ENCODE measurements around the gene ADISSP. TPM values are rescaled to one million over a fixed set of nuclear protein-coding genes. Genes with fewer than 3 reads are reported as not detected.

Gene ADISSP
- 10 to 100 TPM; 12.3 to 29.3 (median 15.7) TPM for total RNA-seq

DNA sequence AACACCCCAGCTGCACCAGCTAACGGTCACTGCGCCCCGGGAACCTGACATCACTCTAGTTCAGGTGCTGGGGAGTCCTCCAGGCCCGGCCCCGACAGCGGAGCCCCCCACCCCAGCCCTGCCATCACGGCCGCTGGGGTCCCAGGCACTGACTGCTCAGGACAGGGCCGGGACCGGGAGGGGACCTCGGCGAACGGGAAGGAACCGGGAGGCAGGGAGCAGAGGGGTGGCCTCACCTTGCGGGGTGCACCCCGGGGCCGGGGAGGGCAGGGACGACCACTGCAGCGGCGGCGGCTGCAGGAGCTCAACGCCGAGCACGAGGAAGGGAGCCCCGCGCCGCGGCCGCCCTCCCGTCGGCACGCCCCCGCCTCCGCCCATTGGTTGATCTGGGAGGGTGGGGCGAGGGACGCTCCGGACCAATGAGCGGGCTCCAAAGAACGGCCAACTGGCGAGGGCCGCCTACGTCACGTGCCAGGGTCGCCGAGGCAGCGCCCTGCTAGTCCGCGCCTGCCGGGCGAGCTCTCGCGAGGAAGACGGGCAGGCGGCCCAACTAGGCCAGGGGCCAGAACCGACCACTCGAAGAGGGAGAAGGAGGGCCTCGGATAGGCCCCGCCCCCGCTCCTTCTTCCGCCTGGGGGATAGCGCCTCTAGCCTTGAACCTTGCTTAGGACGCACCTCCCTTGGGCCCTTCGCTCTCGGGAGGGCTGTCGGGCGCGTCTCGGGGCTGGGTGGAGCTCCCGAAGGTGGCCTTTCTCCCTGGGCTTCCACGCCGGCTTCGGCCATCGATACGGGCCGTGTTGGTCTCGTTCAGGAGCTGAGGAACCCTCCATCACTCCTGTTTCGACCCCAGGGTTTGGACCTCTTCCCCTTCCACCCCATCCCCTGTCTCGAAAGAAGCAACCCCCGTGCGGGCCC is at the start of gene ADISSP:
TSS of gene ADISSP (minus strand) at position 327 of the 915 bp plus-strand sequence. CDS start 7,653 bp downstream, outside the sequence.
- Histone ChIP-seq H3K27ac (peak within 1 kb of the TSS; percentile 96), H3K27me3 (no peaks in the 10 kb centered on the region), H3K4me3 (peak within 1 kb of the TSS; percentile 69 to 88 (median 79)), H3K36me3 (no peaks in the 10 kb centered on the region), H3K9me3 (no peaks in the 10 kb centered on the region), H3K4me1 (no peaks in the 10 kb centered on the region)
- DNase-seq (ENCODE audit: low spot score in 2 of 2): peak; percentile 98
- intact Hi-C loops (cut with DNase I; ENCODE audit: low total_unique reads): no loop called here
- TF ChIP-seq POLR2AphosphoS5 (IDR thresholded peaks at IDR 0.05): peak; percentile 65 to 90 (median 80)
- no peak for TF ChIP-seq POLR2A (IDR thresholded peaks at IDR 0.05)

DNA sequence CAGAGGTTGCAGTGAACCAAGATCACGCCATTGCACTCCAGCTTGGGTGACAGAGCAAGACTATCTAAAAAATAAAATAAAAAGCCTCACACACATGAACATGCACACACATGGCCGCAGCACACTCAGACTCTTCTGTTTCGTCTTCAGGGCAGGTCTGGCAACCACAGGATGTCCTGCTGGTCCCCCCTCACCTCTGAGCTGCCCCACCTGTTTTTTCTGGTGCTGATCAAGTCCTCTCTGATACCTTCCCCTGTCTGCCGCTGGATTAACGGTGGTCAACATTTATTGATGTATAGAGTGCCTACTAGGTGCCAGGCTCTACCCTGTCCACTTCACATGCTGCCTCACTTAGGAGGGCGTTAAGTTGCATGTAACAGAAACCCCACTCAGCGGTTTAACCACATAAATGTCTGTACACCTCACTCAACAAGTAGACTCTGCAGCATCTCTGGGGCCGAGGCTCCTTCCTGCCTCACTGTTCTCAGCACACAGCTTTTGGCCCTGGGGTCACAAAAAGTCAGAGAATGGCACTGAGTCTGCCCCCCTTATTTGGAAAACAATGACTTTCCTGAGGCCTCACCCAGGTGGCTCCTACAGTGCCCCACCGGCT is 48.3 kb upstream of the ADISSP start:
- no peak for TF ChIP-seq POLR2AphosphoS5 (IDR thresholded peaks at IDR 0.05)
- TF ChIP-seq, protein P1, sequence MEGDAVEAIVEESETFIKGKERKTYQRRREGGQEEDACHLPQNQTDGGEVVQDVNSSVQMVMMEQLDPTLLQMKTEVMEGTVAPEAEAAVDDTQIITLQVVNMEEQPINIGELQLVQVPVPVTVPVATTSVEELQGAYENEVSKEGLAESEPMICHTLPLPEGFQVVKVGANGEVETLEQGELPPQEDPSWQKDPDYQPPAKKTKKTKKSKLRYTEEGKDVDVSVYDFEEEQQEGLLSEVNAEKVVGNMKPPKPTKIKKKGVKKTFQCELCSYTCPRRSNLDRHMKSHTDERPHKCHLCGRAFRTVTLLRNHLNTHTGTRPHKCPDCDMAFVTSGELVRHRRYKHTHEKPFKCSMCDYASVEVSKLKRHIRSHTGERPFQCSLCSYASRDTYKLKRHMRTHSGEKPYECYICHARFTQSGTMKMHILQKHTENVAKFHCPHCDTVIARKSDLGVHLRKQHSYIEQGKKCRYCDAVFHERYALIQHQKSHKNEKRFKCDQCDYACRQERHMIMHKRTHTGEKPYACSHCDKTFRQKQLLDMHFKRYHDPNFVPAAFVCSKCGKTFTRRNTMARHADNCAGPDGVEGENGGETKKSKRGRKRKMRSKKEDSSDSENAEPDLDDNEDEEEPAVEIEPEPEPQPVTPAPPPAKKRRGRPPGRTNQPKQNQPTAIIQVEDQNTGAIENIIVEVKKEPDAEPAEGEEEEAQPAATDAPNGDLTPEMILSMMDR (IDR thresholded peaks at IDR 0.05): no peak
- no peak for TF ChIP-seq POLR2A (IDR thresholded peaks at IDR 0.05)
- Histone ChIP-seq H3K4me3 (no peak overlapping the region), H3K9me3 (no peaks in the 10 kb centered on the region), H3K27ac (no peak overlapping the region), H3K4me1 (peaks cover 0 to 6% of the 10 kb centered on the region in 2 donors), H3K36me3 (no peaks in the 10 kb centered on the region), H3K27me3 (no peaks in the 10 kb centered on the region)
- intact Hi-C loops (cut with DNase I; ENCODE audit: low total_unique reads): loop anchor here (10.0 kb wide), 1 partner anchor 119 kb away; no protein-coding TSS in a partner anchor
- no peak for DNase-seq (ENCODE audit: low spot score in 2 of 2)

DNA sequence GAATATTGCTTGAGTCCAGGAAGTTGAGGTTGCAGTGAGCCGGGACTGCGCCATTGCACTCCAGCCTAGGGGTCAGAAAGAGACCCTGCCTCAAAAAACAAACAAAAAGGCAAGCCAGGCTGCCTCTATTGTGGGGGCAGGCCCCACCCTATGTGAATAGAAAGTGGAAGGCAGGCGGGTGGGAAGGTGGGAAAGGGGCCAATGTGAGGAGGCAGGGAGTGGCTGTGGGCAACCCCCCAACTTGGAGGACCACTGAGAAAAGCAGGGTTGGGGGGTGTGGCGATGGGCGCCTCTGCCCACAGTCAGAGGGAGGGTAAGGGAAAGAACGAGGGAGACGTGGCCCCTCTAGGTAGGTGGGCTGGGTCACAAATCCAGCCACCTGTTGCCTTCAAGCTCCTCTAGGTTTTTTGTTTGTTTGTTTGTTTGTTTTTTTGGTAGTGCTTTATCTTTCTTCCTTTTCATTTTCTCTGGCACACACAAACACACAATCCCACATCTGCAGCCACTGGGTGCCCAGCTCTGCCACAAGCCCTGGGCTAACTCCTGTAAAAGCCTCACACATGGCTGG is 47.5 kb upstream of the ADISSP start:
- TF ChIP-seq POLR2A (IDR thresholded peaks at IDR 0.05): no peak
- TF ChIP-seq, protein P1 (IDR thresholded peaks at IDR 0.05): no peak
- no peak overlapping the region for H3K27ac ChIP-seq
- H3K9me3 ChIP-seq: no peaks in the 10 kb centered on the region
- H3K4me3 ChIP-seq: no peak overlapping the region
- H3K27me3 ChIP-seq: no peaks in the 10 kb centered on the region
- H3K4me1 ChIP-seq: peaks cover 4 to 8% of the 10 kb centered on the region in 2 donors
- intact Hi-C loops (cut with DNase I; ENCODE audit: low total_unique reads): loop anchor here (10.0 kb wide), 1 partner anchor 120 kb away; no protein-coding TSS in a partner anchor
- no peaks in the 10 kb centered on the region for H3K36me3 ChIP-seq
- DNase-seq (ENCODE audit: low spot score in 2 of 2): no peak

DNA sequence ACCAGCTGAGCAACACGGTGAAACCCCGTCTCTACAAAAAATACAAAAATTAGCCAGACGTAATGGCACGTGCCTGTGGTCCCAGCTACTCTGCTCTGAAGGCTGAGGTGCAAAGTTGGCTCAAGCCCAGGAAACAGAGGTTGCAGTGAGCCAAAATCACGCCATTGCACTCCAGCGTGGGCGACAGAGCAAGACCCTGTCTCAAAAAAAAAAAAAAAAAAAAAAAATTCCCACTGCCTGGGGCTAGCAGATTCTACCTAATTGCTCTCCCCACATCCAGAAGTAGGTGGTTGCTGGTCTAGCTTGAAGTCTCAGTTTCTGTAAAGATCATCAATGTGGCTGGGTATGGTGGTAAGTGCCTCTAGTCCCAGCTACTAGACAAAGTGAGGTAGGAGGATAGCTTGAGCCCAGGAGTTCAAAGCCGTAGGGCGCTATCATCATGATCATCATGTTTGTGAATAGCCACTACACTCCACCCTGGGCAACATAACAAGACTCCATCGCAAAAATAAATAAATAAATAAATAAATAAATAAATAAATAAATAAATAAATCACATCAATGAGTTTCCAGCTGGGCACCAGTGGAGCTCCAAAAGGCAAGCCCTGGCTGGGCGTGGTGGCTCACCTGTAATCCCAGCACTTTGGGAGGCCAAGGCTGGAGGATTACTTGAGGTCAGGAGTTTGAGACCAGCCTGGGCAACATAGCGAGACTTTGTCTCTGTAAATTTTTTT is 46.5 kb upstream of the ADISSP start:
- TF ChIP-seq POLR2AphosphoS5 (IDR thresholded peaks at IDR 0.05): no peak
- H3K4me1 ChIP-seq: peaks cover 4 to 8% of the 10 kb centered on the region in 2 donors
- peak overlapping the region; percentile 88 to 94 for H3K27ac ChIP-seq
- no peak for DNase-seq (ENCODE audit: low spot score in 2 of 2)
- intact Hi-C loops (cut with DNase I; ENCODE audit: low total_unique reads): loop anchor here (10.0 kb wide), 1 partner anchor 121 kb away; no protein-coding TSS in a partner anchor
- no peaks in the 10 kb centered on the region for H3K36me3 ChIP-seq
- no peaks in the 10 kb centered on the region for H3K9me3 ChIP-seq
- no peak overlapping the region for H3K4me3 ChIP-seq
- H3K27me3 ChIP-seq: no peaks in the 10 kb centered on the region

DNA sequence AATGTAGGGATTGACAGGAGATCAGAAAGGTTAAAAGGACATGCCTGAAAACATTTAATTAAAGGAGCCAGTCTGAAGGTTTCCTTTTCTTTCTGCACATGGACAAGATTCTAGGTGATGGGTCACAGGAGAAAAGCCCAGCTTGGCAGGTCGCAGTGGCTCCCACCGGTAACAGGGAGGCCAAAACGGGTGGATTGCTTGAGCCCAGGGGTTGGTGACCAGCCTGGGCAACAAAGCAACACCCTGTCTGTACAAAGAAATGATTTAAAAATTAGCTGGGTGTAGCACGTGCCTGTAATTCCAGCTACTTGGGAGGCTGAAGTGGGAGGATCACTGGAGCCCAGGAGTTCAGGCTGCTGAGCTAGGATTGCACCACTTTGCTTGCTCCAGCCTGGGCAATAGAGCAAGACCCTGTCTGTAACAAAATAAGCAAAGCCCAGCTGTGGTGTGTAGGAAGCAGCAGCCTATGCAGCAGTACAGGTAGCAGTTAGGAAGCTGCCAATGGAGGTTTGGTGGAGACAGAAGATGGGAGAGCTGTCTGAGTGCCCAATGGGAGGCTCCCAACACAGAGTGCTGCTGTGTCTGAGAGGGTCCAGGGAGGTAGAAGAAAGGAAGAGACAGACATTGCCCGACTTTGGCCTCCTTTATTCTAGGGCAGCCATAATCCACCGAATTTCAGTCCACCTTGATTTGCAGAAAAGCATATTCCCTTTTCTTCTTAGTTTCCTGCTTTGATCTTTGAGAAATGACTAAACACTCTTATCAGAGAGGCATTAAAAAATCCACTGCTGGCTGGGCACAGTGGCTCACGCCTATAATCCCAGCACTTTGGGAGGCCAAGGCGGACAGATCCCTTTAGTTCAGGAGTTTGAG is 45.7 kb upstream of the ADISSP start:
- no peak for DNase-seq (ENCODE audit: low spot score in 2 of 2)
- H3K4me3 ChIP-seq: no peak overlapping the region
- no peaks in the 10 kb centered on the region for H3K36me3 ChIP-seq
- H3K9me3 ChIP-seq: no peaks in the 10 kb centered on the region
- H3K27ac ChIP-seq: peak overlapping the region; percentile 88 to 94
- TF ChIP-seq, protein P1 (IDR thresholded peaks at IDR 0.05): no peak
- no peak for TF ChIP-seq POLR2A (IDR thresholded peaks at IDR 0.05)
- TF ChIP-seq POLR2AphosphoS5 (IDR thresholded peaks at IDR 0.05): no peak
- H3K4me1 ChIP-seq: peaks cover 4 to 8% of the 10 kb centered on the region in 2 donors
- no peaks in the 10 kb centered on the region for H3K27me3 ChIP-seq
- intact Hi-C loops (cut with DNase I; ENCODE audit: low total_unique reads): loop anchor here (10.0 kb wide), 1 partner anchor 122 kb away; no protein-coding TSS in a partner anchor
